A172 (cell line): ENCODE measurements around the gene KIAA0040. TPM values are rescaled to one million over a fixed set of nuclear protein-coding genes. Genes with fewer than 3 reads are reported as not detected.

Source experiments
- DNase-seq: peaks from one replicate; pipeline ENCODE4 v3.0.0-alpha.2; 2015; ENCODE audit warnings: low spot score
- total RNA-seq: library from RNA; depleted of rRNA; stranded (reverse); fragments of >200 nt; shearing (Covaris generic); gene quantifications from 2 replicates; pipeline ENCODE4 v1.2.3, GENCODE V29; 2014

KIAA0040 gene
- total RNA-seq, 1 experiment from 2014 or later, result 0.24 TPM

- peak; percentile 41 for DNase-seq
Measured at GRCh38 chr1:175200678-175201521, 8.3 kb upstream of the KIAA0040 start.

DNA sequence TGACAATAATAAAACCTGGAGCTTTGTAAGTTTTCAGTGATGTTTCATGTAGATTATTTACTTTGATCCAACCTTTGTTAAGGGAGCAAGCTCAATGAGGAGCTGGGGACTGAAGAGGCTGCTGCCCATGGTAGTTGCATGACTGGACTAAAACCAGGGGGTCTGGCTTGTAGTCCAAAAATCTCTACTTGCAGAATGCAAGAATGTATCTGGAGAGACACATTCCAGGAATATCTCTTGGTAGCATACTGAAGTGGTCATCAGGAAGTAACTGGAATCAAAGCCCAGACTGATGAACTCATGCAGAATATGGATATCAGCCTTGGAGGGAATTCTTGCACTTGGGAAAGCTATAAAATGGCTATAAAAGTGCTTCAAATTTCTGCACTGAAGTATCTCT lies 5.8 kb upstream of the KIAA0040 start:
- DNase-seq, result no peak

- DNase-seq, result peak; percentile 41
Measured at GRCh38 chr1:175197531-175197930, 5.0 kb upstream of the KIAA0040 start.

DNA sequence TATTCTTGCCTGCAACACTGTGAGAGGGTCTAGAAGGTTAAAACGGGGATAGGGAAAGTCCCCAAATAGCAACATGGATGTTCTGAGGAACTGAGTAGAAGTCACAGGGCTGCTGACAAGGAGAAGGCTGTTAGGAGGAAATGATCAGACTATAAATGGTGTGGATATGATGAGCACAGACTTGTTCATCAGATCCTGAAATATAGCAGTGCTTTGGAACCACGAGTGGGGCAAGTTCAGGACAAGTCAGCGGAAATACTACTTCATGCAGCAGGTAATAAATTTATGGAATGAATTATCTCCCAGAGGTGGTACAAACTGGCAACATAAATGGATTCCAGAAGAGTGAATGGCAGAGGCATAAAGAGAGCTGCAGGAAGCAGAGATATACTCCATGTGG lies 3.2 kb upstream of the KIAA0040 start:
- DNase-seq, result no peak

GRCh38 chr1:175195281-175195680 lies 2.7 kb upstream of the KIAA0040 start:
- DNase-seq, result no peak

DNA sequence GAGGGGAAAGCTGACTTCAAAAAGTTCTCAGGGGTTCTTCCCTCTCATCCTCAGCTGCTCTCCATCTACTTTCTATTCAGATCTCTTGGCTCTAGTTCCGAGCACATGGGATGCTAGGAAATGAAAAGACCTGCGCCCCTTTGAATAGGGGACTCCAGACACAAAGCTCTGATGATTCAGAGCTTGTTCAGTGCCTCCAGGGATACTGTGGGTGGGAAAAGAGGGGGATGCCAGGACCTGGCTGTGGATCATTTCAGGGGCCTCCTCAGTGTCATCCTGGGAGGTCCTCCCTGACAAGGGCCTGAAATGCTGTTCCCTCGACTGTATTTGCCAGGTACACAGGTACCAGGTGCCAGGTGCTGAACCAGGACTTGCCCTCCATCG lies 943 bp upstream of the KIAA0040 start:
- DNase-seq, result no peak

- no peak for DNase-seq
Measured at GRCh38 chr1:175192111-175192629, 406 bp downstream of the KIAA0040 start.

- no peak for DNase-seq
Measured at GRCh38 chr1:175191659-175192058, 917 bp downstream of the KIAA0040 start.

GRCh38 chr1:175188936-175189335 lies 3.6 kb downstream of the KIAA0040 start:
- DNase-seq, result no peak

DNA sequence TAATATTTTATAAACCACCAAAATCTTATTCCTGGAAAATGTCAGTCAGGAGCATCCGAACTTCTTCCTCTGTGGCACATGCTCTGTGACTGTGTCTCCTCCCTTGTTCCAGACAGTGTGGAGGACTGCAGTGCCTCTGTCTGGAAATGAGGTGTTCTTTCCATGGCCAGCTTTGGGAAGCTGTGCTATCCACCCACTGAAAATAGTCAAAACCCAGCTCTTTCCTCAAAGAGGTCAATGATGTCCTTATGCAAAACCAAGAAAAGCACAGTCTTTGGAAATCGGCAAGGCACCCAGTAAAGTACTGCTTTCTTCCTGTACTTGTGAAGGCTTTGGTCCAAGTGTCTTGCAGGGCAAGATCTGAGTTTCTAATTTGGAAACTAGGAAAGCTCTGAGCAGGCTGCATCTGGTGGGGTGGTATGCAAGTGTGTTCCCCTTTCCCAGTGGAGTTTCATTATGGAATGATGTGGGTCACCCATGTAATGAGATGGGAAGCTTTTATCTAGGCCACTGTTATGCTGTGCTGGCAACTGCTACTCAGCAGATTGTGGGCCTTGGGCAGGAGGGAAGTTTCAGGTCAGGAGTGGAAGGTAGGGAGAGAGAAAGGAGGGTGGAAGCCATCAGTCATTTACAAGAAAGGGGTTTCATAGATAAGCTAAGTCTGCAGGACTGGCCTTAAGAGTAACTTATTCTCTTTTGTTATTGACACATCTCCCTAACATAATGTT lies 6.0 kb downstream of the KIAA0040 start:
- no peak for DNase-seq

DNA sequence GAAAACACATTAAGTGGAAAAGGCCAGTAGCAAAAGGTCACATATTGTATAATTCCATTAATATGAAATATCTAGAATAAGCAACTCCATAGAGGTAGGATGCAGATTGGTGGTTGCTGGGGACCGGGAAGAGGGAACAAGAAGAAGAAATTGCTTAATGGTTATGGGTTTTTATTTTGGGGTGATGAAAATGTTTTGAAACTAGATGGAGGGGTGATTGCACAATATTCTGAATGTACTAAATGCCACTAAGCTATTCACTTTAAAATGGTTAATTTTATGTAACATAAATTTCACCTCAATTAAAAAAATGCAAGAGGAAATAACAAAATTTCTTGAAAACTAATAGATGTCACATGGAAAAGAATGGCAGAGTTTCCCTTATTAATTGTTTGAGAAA lies 6.7 kb downstream of the KIAA0040 start:
- DNase-seq, result no peak

GRCh38 chr1:175183586-175183985 lies 9.0 kb downstream of the KIAA0040 start:
- no peak for DNase-seq

GRCh38 chr1:175182201-175182746 lies 10.3 kb downstream of the KIAA0040 start:
- DNase-seq, result no peak

DNA sequence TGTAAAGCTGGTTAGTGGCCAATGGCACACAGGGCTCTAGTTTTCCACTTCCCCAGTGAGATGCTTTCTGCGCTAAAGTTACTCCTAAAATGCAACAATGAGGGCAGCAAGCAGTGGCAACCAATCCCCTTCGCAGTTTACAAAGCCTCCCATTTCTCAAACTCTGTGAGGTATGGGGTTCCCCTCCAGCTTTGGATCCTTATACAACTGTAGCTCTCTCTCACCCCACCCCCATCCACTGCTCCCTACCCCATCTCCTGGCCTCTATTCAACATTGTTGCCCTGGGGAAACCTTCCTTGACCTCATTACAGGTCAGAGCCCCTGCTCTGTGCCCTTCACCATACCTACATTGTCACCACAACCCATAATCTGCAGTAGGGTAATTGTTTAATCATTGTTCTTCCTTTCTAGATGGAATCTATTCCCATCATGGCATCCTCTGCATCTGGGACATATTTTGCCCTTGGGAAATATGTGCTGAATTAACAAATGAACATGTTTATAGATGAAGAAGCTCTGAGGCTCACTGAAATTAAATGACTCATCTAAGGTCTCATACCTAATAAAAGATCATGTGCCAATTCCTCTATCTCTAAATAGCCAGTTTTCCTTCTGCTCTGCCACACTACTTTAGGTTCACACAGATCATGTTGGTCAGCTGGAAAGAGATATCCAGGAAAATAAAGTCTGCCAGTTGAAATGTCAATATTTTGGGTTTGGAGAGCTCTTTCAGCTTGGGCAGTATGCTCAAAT lies 12.6 kb downstream of the KIAA0040 start:
- DNase-seq, result no peak

GRCh38 chr1:175178456-175178855 lies 14.1 kb downstream of the KIAA0040 start:
- no peak for DNase-seq

GRCh38 chr1:175178056-175178455 lies 14.5 kb downstream of the KIAA0040 start:
- DNase-seq, result no peak

- DNase-seq, result no peak
Measured at GRCh38 chr1:175176246-175176645, 16.3 kb downstream of the KIAA0040 start.

GRCh38 chr1:175174309-175175102 lies 18.1 kb downstream of the KIAA0040 start:
- DNase-seq, result no peak

GRCh38 chr1:175173531-175173930 lies 19.0 kb downstream of the KIAA0040 start:
- no peak for DNase-seq

- DNase-seq, result no peak
Measured at GRCh38 chr1:175172503-175172902, 20.1 kb downstream of the KIAA0040 start.
